Esophagus muscularis mucosa (tissue), 3 donors: ENCODE results near the gene DAW1.

Source experiments
- POLR2A ChIP-seq: fragments of 450-650 bp; IDR thresholded peaks from one replicate; pipeline ENCODE4 v1.6.1; 2017; ENCODE audit warnings: antibody characterized with exemption, moderate library complexity, mild to moderate bottlenecking, low read depth
- TF ChIP-seq, protein P1 (sequence below), 3 experiments: fragments of 200-600 bp in 2 of 3; fragments of 450-650 bp in 1 of 3; sonication (generic) in 2 of 3; IDR thresholded peaks; one replicate each; pipeline ENCODE4 v1.5.1; 2017 to 2019; ENCODE audit warnings: antibody characterized with exemption in 3 of 3, mild to moderate bottlenecking in 2 of 3, moderate library complexity in 1 of 3

DNA sequence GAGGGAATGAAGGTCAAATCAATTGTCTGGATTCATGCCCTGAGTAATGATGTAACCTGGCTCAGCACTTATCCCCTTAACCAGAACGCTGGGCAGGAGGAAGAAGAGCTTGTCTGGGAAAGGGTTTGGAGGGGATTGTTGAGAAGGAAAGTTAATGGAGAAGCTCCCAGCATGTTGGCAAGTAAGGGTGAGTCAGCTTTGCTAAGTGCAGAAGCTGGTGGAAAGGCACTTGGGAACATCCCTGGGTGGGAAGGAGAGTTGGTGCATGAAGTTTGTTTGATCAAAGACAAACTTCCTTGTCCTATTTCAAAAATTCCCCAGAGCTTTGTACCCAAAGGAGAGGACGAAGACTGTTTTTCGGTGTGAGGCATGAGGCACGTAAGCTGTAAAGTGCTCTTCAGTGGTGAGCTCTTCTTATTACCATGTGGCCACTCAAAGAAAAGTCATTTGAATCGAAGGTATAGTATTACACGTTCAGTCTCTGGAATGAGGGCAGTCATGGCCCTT, 17.6 kb upstream of the DAW1 start:
- TF ChIP-seq, protein P1, sequence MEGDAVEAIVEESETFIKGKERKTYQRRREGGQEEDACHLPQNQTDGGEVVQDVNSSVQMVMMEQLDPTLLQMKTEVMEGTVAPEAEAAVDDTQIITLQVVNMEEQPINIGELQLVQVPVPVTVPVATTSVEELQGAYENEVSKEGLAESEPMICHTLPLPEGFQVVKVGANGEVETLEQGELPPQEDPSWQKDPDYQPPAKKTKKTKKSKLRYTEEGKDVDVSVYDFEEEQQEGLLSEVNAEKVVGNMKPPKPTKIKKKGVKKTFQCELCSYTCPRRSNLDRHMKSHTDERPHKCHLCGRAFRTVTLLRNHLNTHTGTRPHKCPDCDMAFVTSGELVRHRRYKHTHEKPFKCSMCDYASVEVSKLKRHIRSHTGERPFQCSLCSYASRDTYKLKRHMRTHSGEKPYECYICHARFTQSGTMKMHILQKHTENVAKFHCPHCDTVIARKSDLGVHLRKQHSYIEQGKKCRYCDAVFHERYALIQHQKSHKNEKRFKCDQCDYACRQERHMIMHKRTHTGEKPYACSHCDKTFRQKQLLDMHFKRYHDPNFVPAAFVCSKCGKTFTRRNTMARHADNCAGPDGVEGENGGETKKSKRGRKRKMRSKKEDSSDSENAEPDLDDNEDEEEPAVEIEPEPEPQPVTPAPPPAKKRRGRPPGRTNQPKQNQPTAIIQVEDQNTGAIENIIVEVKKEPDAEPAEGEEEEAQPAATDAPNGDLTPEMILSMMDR (IDR thresholded peaks at IDR 0.05), result no peak
- TF ChIP-seq POLR2A, result no peak
